Activated CD8-positive, alpha-beta T cell treated with anti-CD3 and anti-CD28 coated beads, Interleukin-2, amount 10 ng/mL, durations not matched to agents 7 days and 5 days (primary cell): ENCODE results near the gene MIX23. TPM values are rescaled to one million over a fixed set of nuclear protein-coding genes. Genes with fewer than 3 reads are reported as not detected.
A peak's percentile ranks its signal among the peaks of the same experiment; 100 is the strongest.

Experiments used
- ATAC-seq: fragments of 150-1000 bp; cut with Tn5 transposase; one replicate; pipeline ENCODE4 v1.10.0; 2021; ENCODE audit warnings: moderate library complexity
- CTCF ChIA-PET: fragments of 350-600 bp; sonication (Branson Sonifier 250); formaldehyde crosslinking; loops from one replicate; lab custom pipeline; 2021; ENCODE audit warnings: antibody characterized with exemption; lab: Charles Lee
- POLR2A ChIA-PET: fragments of 350-600 bp; sonication (Branson Sonifier 250); formaldehyde crosslinking; loops from one replicate; lab custom pipeline; 2021; ENCODE audit warnings: antibody characterized with exemption; lab: Charles Lee
- DNase-seq: peaks from one replicate; pipeline ENCODE4 v3.0.0-alpha.2; 2020
- H3K27ac Mint-ChIP-seq: one replicate; pipeline ENCODE4 v1.8.0; 2021; ENCODE audit warnings: mild to moderate bottlenecking, mixed read lengths
- H3K27me3 Mint-ChIP-seq: one replicate; pipeline ENCODE4 v1.8.0; 2021; ENCODE audit warnings: low read depth, mixed read lengths
- H3K36me3 Mint-ChIP-seq: one replicate; pipeline ENCODE4 v1.8.0; 2021; ENCODE audit warnings: low read depth, mixed read lengths
- H3K4me1 Mint-ChIP-seq: one replicate; pipeline ENCODE4 v1.8.0; 2021; ENCODE audit warnings: low read depth, mixed read lengths
- H3K4me3 Mint-ChIP-seq: one replicate; pipeline ENCODE4 v1.8.0; 2021; ENCODE audit warnings: mild to moderate bottlenecking, mixed read lengths
- H3K9me3 Mint-ChIP-seq: one replicate; pipeline ENCODE4 v1.8.0; 2022; ENCODE audit warnings: mixed read lengths; ENCODE audit not compliant: insufficient read depth
- total RNA-seq, 2 experiments: library from RNA; stranded (reverse); gene quantifications; one replicate each; pipeline ENCODE4 v1.2.3, GENCODE V29; 2021

MIX23 gene
- total RNA-seq, 2 experiments from 2014 or later = 40.0 to 47.3 TPM

- no peaks in the 10 kb centered on the region for H3K27me3 Mint-ChIP-seq
- peaks cover 30% of the 10 kb centered on the region for H3K4me1 Mint-ChIP-seq
- POLR2A ChIA-PET = no interaction called here
- H3K36me3 Mint-ChIP-seq = peaks cover 51% of the 10 kb centered on the region
- DNase-seq (no peak), ATAC-seq (no peak)
- H3K27ac Mint-ChIP-seq = no peak overlapping the region
- CTCF ChIA-PET = interaction anchor here (0.8 to 4.8 kb wide), 3 partner anchors 17 to 25 kb away, joined by 3 to 23 read pairs (median 23); partner anchors contain the start of gene FAM162A
- H3K4me3 Mint-ChIP-seq = no peak overlapping the region
- no peaks in the 10 kb centered on the region for H3K9me3 Mint-ChIP-seq
Measured at GRCh38 chr3:122410111-122410510, 27.1 kb upstream of the MIX23 start.

DNA sequence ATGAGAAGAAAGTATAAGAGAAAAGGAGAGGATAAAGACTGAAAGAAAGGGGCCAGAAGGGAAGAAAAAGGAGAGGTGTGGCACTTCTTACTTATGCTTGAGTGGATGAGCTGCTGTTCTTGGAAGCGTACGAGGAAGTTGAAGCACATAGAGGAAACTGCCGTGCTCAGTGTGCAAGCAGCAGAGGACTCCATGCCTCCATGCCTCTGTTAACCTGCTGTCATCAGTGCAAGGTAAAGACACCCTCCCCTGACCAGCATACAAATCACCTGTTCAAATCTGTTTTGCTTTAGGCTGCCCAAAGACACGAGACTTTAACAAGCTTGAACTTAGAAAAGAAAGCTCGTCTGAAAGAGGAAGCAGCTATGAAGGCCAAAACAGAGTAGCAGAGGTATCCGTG is 26.4 kb upstream of the MIX23 start:
- DNase-seq = no peak
- Mint-ChIP-seq H3K27ac (peak overlapping the region; percentile 17), H3K4me1 (peaks cover 24% of the 10 kb centered on the region), H3K4me3 (no peak overlapping the region), H3K36me3 (peaks cover 46% of the 10 kb centered on the region), H3K27me3 (no peaks in the 10 kb centered on the region), H3K9me3 (no peaks in the 10 kb centered on the region)
- CTCF ChIA-PET = interaction anchor here (0.8 to 4.8 kb wide), 3 partner anchors 16 to 24 kb away, joined by 3 to 23 read pairs (median 23); partner anchors contain the start of gene FAM162A
- POLR2A ChIA-PET = interaction anchor here (0.5 kb wide), 1 partner anchor 60 kb away, joined by 3 read pairs; no protein-coding TSS in a partner anchor
- no peak for ATAC-seq

- CTCF ChIA-PET = interaction anchor here (0.8 to 4.8 kb wide), 7 partner anchors 8 to 126 kb away, joined by 3 to 23 read pairs (median 4); partner anchors contain the start of genes FAM162A and WDR5B
- POLR2A ChIA-PET = interaction anchor here (1.0 kb wide), 1 partner anchor 8 kb away, joined by 4 read pairs; no protein-coding TSS in a partner anchor
- no peaks in the 10 kb centered on the region for H3K27me3 Mint-ChIP-seq
Measured at GRCh38 chr3:122407946-122408345, 24.9 kb upstream of the MIX23 start.

GRCh38 chr3:122406198-122406597 is 23.2 kb upstream of the MIX23 start:
- ChIA-PET POLR2A (no interaction called here), CTCF (interaction anchor here (1.2 to 1.3 kb wide), 2 partner anchors 13 to 22 kb away, joined by 3 to 6 read pairs; partner anchors contain the start of gene FAM162A)
- H3K27ac Mint-ChIP-seq = no peak overlapping the region
- H3K4me1 Mint-ChIP-seq = no peaks in the 10 kb centered on the region
- H3K9me3 Mint-ChIP-seq = no peaks in the 10 kb centered on the region
- no peaks in the 10 kb centered on the region for H3K27me3 Mint-ChIP-seq
- H3K36me3 Mint-ChIP-seq = peaks cover 40% of the 10 kb centered on the region
- H3K4me3 Mint-ChIP-seq = no peak overlapping the region
- ATAC-seq (no peak), DNase-seq (no peak)

More at GRCh38 chr3:122407946-122408345, 24.9 kb upstream of the MIX23 start:
- Mint-ChIP-seq H3K4me1 (peaks cover 11% of the 10 kb centered on the region), H3K9me3 (no peaks in the 10 kb centered on the region), H3K27ac (no peak overlapping the region), H3K36me3 (peaks cover 45% of the 10 kb centered on the region), H3K4me3 (no peak overlapping the region)
- ATAC-seq (no peak), DNase-seq (no peak)

DNA sequence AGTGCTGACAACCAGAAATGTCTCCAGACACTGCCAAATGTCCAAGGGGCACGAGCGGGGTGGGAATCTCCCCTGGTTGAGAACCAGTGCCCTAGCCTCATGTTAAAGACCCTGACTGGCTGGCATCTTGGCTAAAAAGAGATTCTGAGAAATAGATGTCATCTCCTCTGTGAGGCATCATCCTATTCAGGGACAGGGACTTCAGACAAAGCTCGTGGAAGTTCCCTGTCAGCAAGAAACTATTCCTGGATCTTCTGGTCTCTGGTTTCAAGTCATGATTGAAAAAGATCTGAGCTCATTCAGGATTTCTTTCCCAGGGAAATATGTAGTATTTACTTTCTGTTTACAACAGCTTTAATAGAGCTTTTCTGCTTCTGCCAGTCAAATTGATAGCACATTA is 22.0 kb upstream of the MIX23 start:
- ChIA-PET POLR2A (interaction anchor here (1.3 kb wide), 1 partner anchor 11 kb away, joined by 4 read pairs; the partner anchor contains the start of gene WDR5B), CTCF (interaction anchor here (0.8 to 1.0 kb wide), 2 partner anchors 12 to 21 kb away, joined by 3 to 5 read pairs; partner anchors contain the start of gene FAM162A)
- no peak overlapping the region for H3K4me3 Mint-ChIP-seq
- no peaks in the 10 kb centered on the region for H3K9me3 Mint-ChIP-seq
- ATAC-seq = no peak
- H3K36me3 Mint-ChIP-seq = peaks cover 37% of the 10 kb centered on the region
- no peak for DNase-seq
- H3K27me3 Mint-ChIP-seq = no peaks in the 10 kb centered on the region
- no peaks in the 10 kb centered on the region for H3K4me1 Mint-ChIP-seq
- H3K27ac Mint-ChIP-seq = no peak overlapping the region

- Mint-ChIP-seq H3K27ac (no peak overlapping the region), H3K36me3 (peaks cover 34% of the 10 kb centered on the region), H3K9me3 (no peaks in the 10 kb centered on the region), H3K27me3 (no peaks in the 10 kb centered on the region), H3K4me1 (no peaks in the 10 kb centered on the region), H3K4me3 (no peak overlapping the region)
- ATAC-seq (no peak), DNase-seq (no peak)
- ChIA-PET CTCF (interaction anchor here (2.8 kb wide), 1 partner anchor 10 kb away, joined by 10 read pairs; no protein-coding TSS in a partner anchor), POLR2A (no interaction called here)
Measured at GRCh38 chr3:122403489-122403888, 20.5 kb upstream of the MIX23 start.

DNA sequence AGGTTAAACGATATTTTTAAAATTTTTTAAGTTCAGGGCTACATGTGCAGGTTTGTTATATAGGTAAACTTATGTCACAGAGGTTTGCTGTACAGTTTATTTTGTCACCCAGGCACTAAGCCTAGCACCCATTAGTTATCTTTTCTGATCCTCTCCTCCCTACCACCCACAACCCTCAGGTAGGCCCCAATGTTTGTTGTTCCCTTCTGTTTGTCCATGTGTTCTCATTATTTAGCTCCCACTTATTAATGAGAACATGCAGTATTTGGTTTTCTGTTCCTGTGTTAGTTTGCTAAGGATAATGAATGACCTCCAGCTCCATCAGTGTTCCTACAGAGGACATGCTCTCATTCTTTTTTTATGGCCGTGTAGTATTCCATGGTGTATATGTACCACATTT is 15.9 kb upstream of the MIX23 start:
- H3K9me3 Mint-ChIP-seq = no peaks in the 10 kb centered on the region
- H3K4me3 Mint-ChIP-seq = no peak overlapping the region
- peaks cover 22% of the 10 kb centered on the region for H3K36me3 Mint-ChIP-seq
- no peaks in the 10 kb centered on the region for H3K27me3 Mint-ChIP-seq
- DNase-seq = no peak
- ChIA-PET CTCF (no interaction called here), POLR2A (no interaction called here)
- no peak for ATAC-seq
- no peak overlapping the region for H3K27ac Mint-ChIP-seq
- H3K4me1 Mint-ChIP-seq = peaks cover 19% of the 10 kb centered on the region

DNA sequence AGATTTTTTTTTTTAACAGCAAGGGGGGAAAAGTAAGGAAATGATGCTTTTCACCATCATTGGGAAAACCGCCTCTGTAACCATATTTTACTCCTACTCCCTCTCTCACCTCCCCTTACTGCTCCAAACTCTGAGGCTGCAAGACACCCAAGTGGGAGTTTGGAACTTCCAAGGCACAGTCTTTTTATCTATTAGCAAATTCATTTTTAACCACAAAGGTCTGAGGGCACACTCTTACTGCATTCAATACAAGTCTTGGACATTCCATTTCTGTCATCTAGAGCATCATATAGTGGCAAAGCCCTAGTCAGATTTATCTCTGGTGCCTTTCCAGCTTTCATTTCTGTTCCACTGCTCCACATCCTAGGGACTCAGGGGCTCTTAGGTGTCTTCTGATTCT is 14.2 kb upstream of the MIX23 start:
- H3K27me3 Mint-ChIP-seq = no peaks in the 10 kb centered on the region
- H3K36me3 Mint-ChIP-seq = peaks cover 21% of the 10 kb centered on the region
- peaks cover 24% of the 10 kb centered on the region for H3K4me1 Mint-ChIP-seq
- H3K4me3 Mint-ChIP-seq = no peak overlapping the region
- H3K9me3 Mint-ChIP-seq = no peaks in the 10 kb centered on the region
- no peak for DNase-seq
- no peak overlapping the region for H3K27ac Mint-ChIP-seq
- ChIA-PET CTCF (interaction anchor here (0.7 to 1.4 kb wide), 4 partner anchors 11 to 282 kb away, joined by 3 to 4 read pairs (median 3); partner anchors contain the start of gene FAM162A), POLR2A (no interaction called here)
- no peak for ATAC-seq

GRCh38 chr3:122396511-122396910 is 13.5 kb upstream of the MIX23 start:
- DNase-seq (no peak), ATAC-seq (no peak)
- CTCF ChIA-PET = no interaction called here
- Mint-ChIP-seq H3K27ac (no peak overlapping the region), H3K27me3 (no peaks in the 10 kb centered on the region), H3K9me3 (no peaks in the 10 kb centered on the region), H3K4me1 (peaks cover 24% of the 10 kb centered on the region), H3K4me3 (no peak overlapping the region), H3K36me3 (peaks cover 22% of the 10 kb centered on the region)
- POLR2A ChIA-PET = interaction anchor here (1.3 kb wide), 1 partner anchor 13 kb away, joined by 4 read pairs; the partner anchor contains the start of genes FAM162A and MIX23

GRCh38 chr3:122395582-122395981 is 12.6 kb upstream of the MIX23 start:
- no peak for ATAC-seq
- no peaks in the 10 kb centered on the region for H3K27me3 Mint-ChIP-seq
- DNase-seq = no peak
- H3K9me3 Mint-ChIP-seq = no peaks in the 10 kb centered on the region
- no peak overlapping the region for H3K4me3 Mint-ChIP-seq
- POLR2A ChIA-PET = interaction anchor here (1.3 kb wide), 1 partner anchor 12 kb away, joined by 4 read pairs; the partner anchor contains the start of genes FAM162A and MIX23
- H3K27ac Mint-ChIP-seq = no peak overlapping the region
- H3K4me1 Mint-ChIP-seq = peaks cover 24% of the 10 kb centered on the region
- peaks cover 22% of the 10 kb centered on the region for H3K36me3 Mint-ChIP-seq
- CTCF ChIA-PET = interaction anchor here (0.7 to 1.0 kb wide), 3 partner anchors 9 to 21 kb away, joined by 3 to 7 read pairs (median 3); partner anchors contain the start of genes FAM162A and WDR5B

DNA sequence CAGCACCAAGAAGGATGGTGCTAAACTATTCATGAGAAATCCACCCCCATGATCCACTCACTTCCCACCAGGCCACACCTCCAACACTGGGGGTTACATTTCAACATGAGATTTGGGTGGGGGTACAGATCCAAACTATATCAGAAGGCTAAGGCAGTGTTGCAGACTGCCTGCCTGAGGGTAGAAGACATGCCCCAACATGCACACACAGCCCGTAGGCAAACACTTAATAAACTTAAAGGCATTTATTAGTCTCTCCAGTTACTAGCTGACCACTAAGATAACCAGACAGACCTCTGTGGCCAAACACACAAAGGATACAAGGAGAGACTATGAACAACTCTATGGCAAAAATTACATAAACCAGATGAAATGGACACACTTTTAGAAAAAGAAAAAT is 11.1 kb upstream of the MIX23 start:
- no peak for ATAC-seq
- POLR2A ChIA-PET = interaction anchor here (0.8 to 1.8 kb wide), 2 partner anchors 10 to 22 kb away, joined by 3 to 8 read pairs; partner anchors contain the start of genes FAM162A and WDR5B
- no peak overlapping the region for H3K27ac Mint-ChIP-seq
- H3K4me1 Mint-ChIP-seq = peaks cover 24% of the 10 kb centered on the region
- H3K36me3 Mint-ChIP-seq = peaks cover 15% of the 10 kb centered on the region
- DNase-seq = no peak
- H3K27me3 Mint-ChIP-seq = no peaks in the 10 kb centered on the region
- H3K9me3 Mint-ChIP-seq = no peaks in the 10 kb centered on the region
- CTCF ChIA-PET = interaction anchor here (0.9 to 5.8 kb wide), 14 partner anchors 8 to 847 kb away, joined by 3 to 53 read pairs (median 9); partner anchors contain the start of genes FAM162A, PARP14, POLQ and WDR5B
- no peak overlapping the region for H3K4me3 Mint-ChIP-seq
